Measurements from ENCODE around the gene TANC1.

The TANC1 gene

DNA sequence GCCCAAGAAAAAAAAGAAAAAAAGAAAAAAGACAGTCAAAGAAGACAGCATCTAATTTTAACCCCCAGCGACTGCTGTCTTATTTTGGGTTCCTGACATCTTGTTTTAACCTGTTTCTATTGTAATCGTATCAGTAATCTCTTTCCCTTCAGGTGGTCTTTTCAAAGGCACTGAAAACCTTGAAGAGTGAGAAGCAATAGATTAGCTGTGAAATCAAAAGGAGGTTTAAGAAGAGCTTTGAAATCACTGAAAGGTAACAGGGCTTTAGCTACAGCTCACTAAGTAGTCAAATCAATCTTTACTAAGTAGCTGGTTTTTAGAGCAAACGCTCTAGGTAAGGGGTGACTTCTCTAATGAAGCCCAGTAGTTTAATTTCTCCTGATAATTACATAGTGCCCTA, 5.4 kb upstream of the TANC1 start:
- no peak for DNase-seq

DNA sequence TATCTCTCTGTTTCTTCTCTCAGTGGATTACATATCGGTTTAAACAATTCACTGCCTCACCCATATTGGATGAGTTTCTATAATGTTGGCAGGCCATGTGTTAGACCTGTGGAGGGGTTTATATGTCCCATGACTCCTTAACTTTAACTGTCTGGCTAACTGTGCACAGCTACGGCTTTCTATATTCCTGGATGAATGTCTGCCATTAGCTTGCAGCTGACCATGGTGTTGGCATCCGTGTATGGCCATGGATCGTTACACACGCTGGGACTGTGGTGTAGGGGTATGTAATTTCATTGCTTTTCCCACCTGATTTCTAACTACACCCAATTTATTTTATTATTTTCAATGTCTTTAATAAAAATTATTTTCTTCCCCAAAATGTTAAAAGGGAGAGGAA, 3.3 kb upstream of the TANC1 start:
- no peak for DNase-seq

DNA sequence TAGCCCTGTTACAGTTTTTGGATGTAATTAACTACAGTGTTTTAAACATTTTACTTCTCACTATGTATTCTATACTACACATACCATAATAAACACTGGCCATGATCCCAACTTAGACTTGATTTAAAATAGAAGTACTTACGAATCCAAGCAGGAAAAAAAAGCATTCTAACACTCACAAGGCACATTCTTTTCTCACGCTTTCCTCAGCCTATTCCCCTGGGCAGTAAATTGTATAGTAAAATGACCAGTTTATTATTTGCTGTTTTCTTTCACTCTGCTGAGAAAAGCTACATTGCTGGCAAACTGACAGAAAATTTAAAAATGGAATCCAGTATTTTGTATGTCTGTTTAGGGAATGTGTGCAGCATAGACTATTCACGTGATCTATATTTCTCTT, 2.8 kb upstream of the TANC1 start:
- no peak for DNase-seq

DNA sequence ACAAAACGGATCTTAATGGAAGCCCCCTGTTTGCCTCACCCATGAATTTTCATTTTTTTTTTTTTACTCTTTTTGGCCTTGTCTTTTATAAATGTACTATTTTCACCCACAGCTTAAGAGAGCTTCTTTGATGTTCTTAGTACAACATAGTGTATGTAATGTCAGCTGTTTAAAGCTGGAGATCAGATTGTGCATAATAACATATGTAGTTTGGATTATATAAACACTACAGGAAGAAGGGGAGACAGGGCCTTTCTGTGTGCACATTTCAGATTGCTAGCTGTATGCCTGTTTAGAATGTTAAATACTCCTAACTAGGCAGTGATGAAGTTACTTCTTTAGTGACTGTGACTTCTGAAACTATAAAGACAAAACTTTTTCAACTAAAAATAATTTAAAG, 2.1 kb upstream of the TANC1 start:
- DNase-seq, result no peak

DNA sequence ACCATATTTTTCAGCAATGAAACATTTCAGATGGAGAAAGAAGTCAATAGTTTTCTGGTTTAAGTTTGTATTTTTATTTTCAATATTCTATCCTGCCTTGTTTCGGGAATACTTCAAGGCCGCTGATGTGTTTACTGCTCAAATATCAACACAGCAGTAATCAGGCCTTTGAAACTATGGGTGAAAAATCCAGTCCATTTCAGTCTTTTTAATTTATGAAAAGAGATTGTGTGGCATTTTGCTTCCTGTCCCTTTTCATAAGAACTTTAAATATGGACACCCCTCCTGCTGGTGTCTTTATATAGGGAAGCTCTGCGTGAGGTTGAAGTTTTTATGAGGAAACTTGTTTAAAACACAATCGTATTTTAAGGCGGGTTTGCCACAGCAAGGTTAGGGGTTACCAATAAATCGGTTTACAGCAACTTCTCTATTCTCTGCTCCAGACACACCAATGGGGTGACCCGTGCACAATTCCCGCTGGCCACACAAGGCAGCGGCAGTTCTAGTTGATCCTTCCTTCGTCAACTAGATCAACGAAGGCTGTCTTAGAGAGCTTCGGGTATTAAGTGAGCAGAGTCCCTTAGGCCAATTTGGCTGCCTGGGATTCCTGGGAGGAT, 1.2 kb upstream of the TANC1 start:
- no peak for DNase-seq

DNA sequence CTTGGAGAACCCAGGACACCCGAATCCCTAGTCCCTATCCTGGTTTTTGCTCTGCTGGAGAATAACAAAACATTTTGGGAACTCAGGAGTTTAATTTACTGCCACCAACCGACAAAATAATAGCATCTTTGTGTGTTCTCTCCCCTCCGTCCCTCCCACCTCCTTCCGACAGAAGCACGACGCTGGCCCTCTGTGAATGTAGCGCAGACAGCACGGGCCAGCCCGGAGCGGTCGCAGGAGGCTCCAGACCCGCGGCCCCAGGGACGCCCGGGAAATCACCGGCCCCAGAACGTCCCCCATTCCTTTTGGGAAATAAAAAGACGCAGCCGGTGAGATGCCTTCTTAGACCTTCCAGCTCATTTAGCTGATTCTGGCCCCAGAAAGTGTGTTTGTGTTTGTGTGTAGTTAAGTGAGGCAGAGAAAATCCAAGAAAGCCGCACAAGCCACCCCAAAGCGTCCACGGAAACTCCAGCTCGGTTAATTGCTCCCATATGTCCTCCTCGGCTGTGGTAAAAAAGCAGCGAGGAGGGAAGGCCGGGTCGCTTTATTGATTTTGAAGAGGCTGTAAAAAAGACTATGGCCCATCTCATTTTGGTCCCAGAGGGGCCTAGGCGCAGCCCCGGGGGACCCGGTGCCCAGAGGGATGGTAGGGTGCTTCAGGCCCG, 577 bp upstream of the TANC1 start:
- no peak for DNase-seq

DNA sequence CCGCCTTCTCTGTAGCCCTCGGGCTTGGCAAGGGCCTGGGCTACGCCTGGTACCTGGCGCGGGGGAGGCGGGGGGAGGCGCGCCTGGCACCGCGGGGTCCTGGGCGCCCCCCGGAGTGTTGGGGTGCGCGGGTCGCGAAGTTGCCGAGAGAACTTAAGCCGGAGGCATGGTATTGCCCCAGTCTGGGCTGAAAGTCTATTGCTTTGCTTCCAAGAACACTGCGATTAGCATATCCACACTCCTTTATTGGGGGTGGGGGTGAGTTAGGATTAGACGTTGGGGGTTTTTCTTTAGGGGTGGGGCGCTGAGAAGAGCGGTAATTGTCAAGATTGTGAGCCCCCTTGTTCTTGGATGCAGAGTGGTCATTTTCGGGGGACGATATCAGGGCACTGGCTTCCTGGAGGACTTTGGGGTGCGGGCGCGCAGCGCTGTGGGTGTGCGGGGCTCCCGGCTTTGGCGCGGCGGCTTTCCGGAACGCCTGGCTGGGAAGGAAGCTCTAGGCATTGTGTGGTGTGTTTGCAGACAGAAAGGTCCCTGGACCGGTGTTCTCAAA, 798 bp downstream of the TANC1 start:
- DNase-seq, result peak in 1 of 2 experiments; percentile 10

DNA sequence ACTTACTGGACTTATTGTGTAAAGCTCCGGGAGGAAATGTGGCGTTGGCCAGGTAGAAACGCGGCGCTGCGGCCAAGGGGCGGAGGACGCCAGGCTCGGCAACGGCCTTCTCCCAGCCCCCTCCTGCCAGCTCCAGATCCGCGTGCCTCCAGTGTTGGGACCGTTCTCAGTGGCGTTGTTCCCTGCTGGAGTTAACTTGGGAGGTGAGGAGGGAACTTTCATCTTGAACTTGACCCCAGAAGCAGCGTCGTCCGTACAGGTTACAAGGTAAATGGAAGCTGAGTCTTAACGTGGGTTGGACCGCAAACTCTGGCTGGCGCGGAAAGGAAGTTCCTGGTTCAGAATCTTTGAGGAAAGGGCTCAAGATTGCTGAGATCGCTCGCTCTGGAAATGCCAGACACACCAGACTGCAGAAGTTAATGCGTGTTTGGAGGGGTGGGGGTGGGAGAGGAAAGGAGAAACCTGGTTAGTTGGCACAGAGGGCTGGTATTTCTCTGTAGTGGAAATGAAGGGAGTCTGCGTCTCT, 1.3 kb downstream of the TANC1 start:
- DNase-seq, result peak in 1 of 2 experiments; percentile 7

DNA sequence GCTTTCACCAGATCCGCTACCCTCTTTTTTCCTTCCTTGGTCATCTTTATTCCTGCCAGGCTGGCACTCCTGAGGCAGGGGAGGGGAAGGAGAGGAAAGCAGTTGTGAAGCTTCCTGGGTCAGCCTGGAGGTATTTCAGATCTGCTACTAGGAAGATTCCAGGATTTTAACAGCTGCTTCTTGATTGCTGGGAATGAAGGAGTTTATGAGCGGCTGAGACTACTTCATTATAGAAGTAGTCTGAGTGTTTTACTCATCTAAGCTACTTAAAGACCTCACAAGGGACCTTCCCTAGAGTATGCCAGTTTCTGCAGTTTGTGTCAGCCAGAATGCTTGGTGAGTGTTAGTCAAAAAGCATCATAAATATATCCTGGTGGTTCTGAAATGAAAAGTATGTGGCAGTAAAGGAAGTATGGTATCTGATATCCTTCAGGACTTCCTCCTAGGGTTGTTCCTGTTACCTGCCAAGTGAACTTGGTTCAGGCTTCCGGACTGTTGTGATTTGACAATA, 1.9 kb downstream of the TANC1 start:
- no peak for DNase-seq

DNA sequence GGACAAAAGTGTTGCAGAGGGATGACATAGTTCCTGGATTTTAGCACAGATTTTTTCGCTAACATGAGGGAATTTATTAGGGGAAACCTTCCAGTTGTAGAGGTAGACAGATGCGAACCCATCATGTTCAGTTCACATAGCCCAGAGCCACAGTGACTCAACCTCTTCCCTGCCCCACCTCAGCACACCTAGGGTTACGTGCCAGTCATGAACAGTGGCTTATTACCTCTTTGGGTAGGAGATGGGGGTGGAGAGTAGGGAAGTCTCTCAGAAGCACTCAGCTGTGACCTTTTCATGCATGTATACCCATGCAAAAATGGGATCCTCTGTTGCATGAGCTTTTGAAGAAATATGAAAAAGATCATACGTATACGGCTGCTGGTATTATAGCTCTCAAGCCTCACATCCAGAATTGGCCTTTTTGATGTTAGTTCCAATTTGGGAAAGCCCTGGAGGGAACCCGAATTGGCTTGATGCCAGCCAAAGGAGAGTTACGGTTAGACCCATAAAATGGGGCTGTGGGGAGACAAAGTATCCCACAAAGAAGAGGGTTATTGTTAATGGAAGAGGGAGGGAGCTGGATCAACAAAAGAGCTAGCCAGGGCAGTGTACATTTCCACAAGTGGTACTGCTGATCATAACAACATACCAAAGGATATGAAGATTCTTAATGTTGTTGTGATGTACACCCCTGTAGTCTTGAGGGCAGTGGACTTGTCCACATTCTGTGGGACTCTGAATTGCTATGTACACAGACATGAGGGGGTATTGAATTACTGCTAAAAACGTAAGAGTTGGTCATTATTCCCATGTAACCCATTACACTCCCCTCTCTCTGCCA, 4.9 kb downstream of the TANC1 start:
- no peak for DNase-seq

DNA sequence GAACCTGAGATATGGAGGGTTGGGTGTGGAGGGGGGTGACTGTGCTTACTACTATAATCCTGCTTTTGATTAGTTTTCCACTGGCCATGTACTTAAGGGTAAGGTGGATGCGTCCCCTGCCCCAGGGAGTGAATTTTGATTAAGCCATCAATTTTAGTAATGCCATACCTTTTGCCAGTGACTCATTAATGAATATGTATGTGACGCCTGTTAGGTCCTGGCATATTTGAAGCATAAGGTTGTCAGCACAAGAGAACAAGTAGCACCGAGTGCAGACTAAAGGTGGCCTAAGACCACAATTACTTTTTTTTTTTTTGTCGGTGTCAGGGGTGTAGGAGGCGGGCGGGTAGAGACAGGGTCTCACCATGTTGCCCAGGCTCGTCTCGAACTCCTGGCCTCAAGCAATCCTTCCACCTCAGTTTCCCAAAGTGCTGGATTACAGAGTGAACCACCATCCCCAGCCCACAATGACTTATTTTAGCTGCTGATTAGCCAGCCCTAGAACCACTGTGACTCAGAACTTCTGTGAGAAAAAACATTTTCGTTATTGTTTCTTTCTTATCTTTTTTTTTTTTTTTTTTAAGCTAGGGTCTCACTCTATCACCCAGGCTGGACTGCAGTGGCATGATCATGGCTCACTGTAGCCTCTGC, 7.0 kb downstream of the TANC1 start:
- DNase-seq, result no peak

DNA sequence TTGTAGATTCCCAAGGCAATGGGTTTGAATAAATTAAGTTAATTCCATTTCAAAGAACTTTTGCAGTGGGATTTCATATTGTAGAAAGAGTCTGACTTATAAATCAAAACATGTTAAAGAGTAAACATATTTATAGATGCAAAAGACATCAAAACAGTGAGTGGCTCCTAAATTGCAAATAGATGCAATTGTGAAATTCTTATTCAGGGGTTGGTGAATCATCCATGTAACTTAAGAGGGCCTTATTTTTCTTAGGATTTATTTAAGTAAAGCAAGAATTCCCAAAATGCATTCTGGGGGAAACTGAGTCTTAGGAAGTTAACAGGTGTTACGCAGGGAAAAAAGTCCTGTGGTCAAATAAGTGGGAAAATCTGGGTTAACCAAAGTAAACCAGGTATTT, 11.3 kb downstream of the TANC1 start:
- no peak for DNase-seq

DNA sequence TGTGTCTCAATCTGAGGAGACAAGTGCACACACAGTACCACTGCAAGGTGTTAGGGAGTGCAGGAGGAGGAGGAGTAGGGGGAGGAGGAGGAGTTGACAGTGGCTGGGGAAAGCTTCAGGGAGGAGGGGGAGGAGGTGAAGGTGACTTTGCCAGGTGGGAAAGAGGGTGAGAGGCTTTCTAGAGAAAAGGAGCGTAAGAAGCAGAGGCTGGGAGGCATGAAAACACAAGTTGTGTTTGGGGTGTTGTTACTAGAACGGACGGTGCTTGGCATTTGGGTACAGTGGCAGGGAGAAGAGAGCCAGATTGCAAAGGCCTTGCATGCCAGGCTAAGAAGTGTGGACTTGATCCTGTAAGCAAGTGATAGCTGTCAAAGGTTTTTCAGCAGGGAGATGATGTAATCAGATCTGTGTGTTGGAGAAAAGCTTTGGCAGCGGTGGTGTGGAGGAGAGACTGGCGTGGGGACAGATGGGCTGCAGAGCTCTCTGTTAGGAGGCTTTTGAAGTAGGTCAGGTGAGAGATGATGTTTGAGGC, 16.2 kb downstream of the TANC1 start:
- no peak for DNase-seq

DNA sequence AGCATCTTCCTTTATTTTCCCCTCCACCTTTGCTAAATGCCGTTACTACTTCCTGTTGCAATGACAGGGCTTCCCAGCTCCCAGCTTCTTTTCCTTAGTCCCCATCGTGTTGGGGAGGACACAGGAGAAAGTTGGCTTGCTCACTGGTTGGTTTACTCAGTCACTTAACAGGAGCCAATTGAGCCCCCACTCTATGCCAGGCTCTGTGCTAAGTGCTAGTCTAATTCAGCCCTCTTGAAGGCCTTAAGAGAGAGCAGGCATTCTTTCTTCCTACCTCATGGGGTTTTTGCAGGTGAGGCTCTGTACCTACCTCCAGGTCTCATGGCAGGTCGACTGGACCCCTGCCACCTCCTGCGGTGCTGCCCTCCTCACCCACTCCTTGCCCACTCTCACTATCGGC, 20.1 kb downstream of the TANC1 start:
- DNase-seq, result no peak

DNA sequence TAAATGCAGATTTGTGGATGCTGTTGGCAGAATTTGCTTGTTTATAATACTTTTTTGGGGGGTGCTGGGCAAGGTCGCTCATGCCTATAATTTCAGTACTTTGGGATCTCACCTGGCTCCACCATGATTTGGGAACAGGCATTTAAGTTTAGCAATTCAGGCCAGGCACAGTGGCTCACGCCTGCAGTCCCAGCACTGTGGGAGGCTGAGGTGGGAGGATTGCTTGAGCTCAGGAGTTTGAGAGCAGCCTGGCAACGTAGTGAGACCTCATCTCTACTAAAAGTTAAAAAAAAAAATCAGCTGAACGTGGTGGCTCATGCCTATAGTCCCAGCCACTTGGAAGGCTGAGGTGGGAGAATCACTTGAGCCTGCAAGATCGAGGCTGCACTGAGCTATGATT, 20.7 kb downstream of the TANC1 start:
- DNase-seq, result no peak

DNA sequence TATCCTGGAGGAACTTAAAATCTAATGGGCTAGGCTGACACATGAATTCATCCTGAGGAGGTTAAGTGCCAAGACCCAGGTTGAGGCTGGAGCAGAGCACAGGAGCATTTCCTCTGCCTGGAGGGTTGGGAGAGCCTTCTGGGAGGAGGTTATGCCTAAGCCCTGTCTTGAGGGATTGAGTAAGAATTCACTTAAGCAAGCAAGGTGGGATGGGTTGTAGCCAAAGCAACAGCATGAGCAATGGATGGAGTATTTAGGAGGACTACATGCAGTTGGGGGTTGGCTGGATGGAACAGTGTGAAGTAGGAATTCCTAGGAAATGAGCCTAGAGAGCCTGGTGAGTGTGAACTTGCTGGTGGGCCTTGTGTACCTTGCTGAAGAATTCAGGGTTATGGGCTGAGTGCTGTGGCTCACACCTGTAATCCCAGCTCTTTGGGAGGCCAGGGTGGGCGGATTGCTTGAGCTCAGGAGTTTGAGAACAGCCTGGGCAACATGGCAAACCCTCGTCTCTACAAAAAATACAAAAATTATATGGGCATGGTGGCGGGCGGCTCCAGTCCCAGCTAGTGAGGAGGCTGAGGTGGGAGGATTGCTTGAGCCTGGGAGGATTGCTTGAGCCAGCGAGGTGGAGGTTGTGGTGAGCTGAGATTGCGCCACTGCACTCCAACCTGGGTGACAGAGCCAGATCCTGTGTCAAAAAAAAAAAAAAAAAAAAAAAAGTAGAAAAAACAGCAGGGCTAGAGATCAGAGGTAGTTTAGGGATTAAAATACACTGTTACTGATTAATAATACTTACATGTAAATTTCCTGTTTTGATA, 22.2 kb downstream of the TANC1 start:
- no peak for DNase-seq

DNA sequence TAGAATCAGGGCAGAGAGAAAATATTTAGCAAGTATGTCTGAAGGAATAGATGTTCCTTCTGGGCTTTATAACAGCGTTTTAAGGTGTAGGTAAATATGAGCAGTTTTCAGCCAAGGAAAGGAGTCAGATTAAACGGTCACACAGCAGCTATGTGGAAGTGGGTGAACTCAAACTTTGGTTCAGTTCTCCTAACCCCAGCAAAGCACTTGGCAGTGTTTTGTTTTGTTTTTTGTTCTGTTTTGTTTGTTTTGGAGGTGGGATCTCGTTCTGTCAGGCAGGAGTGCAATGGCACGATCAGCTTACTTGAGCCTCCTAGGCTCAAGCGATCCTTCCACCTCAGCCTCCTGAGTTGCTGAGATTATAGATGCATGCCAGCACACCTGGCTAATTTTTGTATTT, 24.6 kb downstream of the TANC1 start:
- no peak for DNase-seq

DNA sequence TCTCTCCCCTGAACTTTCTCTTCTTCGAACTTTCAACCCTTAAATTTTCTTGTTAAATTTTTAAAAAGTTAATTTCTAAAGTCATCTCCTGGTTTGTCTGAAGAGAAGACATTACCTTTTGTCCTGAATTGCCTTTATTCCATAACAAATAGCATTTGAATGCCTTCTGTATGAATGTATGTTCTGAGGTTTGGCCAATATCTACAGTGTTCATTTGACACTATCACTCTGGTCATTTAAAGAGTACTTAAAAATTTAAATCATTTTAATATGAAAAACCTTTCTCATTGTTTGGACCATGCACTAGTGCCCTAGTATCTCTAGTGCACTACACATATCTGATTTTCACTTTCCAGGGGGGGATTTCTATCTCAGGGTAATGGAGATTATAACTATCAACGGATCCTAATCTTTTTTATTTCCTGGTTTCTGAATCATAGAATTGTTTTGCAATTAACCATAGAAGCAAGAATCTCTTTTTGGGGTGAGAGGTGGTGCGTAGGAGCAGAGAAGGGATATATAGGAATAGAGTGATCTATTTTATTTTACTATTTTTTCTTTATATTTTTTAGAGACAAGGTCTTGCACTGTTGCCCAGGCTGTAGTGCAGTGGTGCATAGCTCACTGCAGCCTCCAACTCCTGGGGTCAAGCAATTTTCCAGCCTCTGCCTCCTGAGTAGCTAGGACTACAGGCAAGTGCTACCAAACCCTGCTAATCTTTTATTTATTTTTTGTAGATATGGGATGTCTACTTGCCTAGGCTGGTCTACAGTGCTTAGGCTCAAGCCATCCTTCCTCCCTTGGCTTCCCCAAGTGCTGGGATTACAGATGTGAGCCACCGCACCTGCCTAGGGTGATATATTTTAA, 25.5 kb downstream of the TANC1 start:
- DNase-seq, result no peak

DNA sequence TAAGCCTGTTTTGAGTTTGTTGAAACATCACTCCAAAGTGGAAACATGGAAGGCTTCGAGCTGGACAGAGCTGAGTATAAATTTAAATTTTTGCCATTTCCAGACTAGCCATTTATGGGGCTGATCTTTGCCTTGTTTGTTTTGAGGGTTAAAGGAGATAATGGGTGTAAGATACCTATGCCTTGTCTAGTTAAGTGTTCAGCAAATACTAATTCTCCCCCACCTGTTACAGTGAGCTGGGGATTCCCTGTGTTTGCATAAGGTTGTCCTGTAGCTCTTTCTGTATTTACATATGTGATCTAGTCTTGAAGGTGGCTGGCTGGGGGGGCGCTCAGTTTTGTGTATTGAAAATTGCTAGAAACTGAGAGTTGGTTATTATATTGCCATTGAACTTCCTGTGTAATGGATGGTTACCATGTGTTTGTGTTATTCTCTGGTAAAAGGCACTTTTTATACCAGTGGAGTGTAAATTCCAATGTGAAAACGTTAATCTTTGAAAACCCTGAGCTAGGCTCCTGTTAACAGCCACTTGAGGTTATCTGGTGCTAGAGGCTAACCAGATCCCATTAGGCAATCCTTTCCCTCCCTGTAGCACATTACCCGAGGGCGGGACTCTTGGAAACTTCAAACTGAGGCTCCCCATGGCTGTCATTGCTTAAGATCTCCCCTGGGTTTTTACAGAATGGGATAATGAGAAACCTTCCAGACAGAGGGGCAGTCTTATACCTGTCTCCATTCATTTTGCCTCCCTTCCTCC, 26.7 kb downstream of the TANC1 start:
- no peak for DNase-seq

DNA sequence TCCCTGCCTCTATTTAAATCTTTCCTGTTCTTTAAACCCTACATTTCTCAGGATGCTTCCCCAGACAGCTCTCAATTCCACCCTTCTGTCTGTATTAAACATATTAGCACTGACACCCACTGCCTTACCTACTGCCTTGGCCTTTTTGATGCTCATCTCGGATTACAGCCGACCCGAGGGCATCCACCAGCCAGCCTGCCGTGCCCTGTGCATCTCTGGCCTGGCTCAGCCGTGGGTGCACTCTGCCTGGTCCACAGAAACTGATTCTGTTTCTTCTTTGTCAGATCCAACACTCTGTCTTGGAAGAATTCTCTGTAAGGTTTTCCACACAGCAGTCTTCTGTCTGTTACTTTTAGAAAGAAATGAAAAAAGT, 27.2 kb downstream of the TANC1 start:
- no peak for DNase-seq
